MCF 10A (cell line): ENCODE results near the gene AGTRAP. TPM values are rescaled to one million over a fixed set of nuclear protein-coding genes. Genes with fewer than 3 reads are reported as not detected.

Experiments used
- BruUV-seq: library from RNA; stranded (reverse); fragments of 400-500 nt; replicated peaks from 2 replicates; lab custom pipeline; 2021; lab: Mats Ljungman, UMichigan
- CTCF ChIA-PET: fragments of 300-600 bp; sonication (Branson Sonifier 250); formaldehyde crosslinking; extraction: SDS; loops from one replicate; lab custom pipeline; 2021; ENCODE audit warnings: antibody characterized with exemption, inconsistent platforms; lab: Yijun Ruan, JAX
- POLR2A ChIA-PET: fragments of 300-600, 350-650 bp; sonication (Branson Sonifier 250); formaldehyde crosslinking; extraction: SDS; loops from one replicate; lab custom pipeline; 2020; ENCODE audit warnings: antibody characterized with exemption, inconsistent platforms; lab: Yijun Ruan, JAX
- DNase-seq: peaks from one replicate; pipeline ENCODE4 v3.0.0-alpha.2; 2018; ENCODE audit not compliant: unreplicated experiment
- H3K27ac Mint-ChIP-seq: one replicate; pipeline ENCODE4 v1.8.0; 2022; ENCODE audit warnings: mild to moderate bottlenecking, low read depth, mixed read lengths; ENCODE audit not compliant: unreplicated experiment
- H3K27me3 Mint-ChIP-seq: one replicate; pipeline ENCODE4 v1.8.0; 2022; ENCODE audit warnings: mixed read lengths; ENCODE audit not compliant: insufficient read depth, unreplicated experiment
- H3K36me3 Mint-ChIP-seq: one replicate; pipeline ENCODE4 v1.8.0; 2022; ENCODE audit warnings: mild to moderate bottlenecking, moderate library complexity, mixed read lengths; ENCODE audit not compliant: insufficient read depth, unreplicated experiment
- H3K4me1 Mint-ChIP-seq: one replicate; pipeline ENCODE4 v1.8.0; 2022; ENCODE audit warnings: mixed read lengths; ENCODE audit not compliant: insufficient read depth, unreplicated experiment
- H3K4me3 Mint-ChIP-seq: one replicate; pipeline ENCODE4 v1.8.0; 2022; ENCODE audit warnings: mild to moderate bottlenecking, moderate library complexity, mixed read lengths; ENCODE audit not compliant: unreplicated experiment
- H3K9me3 Mint-ChIP-seq: one replicate; pipeline ENCODE4 v1.8.0; 2022; ENCODE audit warnings: mixed read lengths; ENCODE audit not compliant: unreplicated experiment
- intact Hi-C: fragments of 100-400 bp; cut with micrococcal nuclease; formaldehyde crosslinking; loops from 2 replicates; pipeline ENCODE4 v1.14.1; 2022
- total RNA-seq: library from RNA; stranded (reverse); gene quantifications from 2 replicates; pipeline ENCODE4 v1.2.3, GENCODE V29; 2022
- TF ChIP-seq, protein P1 (sequence below): fragments of 200-600 bp; IDR thresholded peaks from one replicate; pipeline ENCODE4 v1.8.0; 2022; ENCODE audit warnings: antibody characterized with exemption, mild to moderate bottlenecking; ENCODE audit not compliant: unreplicated experiment

AGTRAP gene
- total RNA-seq, 1 experiment from 2014 or later = 73.1 TPM

DNA sequence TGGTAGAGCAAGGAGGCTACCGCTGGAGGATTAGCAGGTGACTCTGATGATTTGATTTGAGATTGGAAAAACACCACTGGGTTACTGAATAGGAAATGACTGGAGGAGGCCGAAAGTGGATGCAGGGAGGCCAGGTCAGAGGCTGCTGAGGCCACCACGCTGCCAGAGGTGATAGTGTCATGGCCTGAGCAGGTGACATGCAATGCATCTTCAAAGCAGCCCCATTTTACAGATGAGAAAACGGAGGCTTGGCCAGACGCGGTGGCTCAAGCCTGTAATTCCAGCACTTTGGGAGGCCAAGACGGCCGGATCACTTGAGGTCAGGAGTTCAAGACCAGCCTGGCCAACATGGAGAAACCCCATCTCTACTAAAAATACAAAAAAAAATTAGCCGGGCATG is 38.8 kb downstream of the AGTRAP start:
- ChIA-PET CTCF (interaction anchor here (0.9 to 1.5 kb wide), 2 partner anchors 10 to 415 kb away, joined by 3 to 8 read pairs; no protein-coding TSS in a partner anchor), POLR2A (interaction anchor here (0.9 to 1.2 kb wide), 2 partner anchors 13 to 14 kb away, joined by 3 read pairs; no protein-coding TSS in a partner anchor)
- intact Hi-C loops = no loop called here
- Mint-ChIP-seq H3K36me3 (no peaks in the 10 kb centered on the region), H3K9me3 (no peaks in the 10 kb centered on the region), H3K27ac (no peak overlapping the region), H3K4me3 (no peak overlapping the region), H3K27me3 (no peaks in the 10 kb centered on the region), H3K4me1 (no peaks in the 10 kb centered on the region)
- no peak for DNase-seq
- TF ChIP-seq, protein P1, sequence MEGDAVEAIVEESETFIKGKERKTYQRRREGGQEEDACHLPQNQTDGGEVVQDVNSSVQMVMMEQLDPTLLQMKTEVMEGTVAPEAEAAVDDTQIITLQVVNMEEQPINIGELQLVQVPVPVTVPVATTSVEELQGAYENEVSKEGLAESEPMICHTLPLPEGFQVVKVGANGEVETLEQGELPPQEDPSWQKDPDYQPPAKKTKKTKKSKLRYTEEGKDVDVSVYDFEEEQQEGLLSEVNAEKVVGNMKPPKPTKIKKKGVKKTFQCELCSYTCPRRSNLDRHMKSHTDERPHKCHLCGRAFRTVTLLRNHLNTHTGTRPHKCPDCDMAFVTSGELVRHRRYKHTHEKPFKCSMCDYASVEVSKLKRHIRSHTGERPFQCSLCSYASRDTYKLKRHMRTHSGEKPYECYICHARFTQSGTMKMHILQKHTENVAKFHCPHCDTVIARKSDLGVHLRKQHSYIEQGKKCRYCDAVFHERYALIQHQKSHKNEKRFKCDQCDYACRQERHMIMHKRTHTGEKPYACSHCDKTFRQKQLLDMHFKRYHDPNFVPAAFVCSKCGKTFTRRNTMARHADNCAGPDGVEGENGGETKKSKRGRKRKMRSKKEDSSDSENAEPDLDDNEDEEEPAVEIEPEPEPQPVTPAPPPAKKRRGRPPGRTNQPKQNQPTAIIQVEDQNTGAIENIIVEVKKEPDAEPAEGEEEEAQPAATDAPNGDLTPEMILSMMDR = no peak
- BruUV-seq = no TSS peak

DNA sequence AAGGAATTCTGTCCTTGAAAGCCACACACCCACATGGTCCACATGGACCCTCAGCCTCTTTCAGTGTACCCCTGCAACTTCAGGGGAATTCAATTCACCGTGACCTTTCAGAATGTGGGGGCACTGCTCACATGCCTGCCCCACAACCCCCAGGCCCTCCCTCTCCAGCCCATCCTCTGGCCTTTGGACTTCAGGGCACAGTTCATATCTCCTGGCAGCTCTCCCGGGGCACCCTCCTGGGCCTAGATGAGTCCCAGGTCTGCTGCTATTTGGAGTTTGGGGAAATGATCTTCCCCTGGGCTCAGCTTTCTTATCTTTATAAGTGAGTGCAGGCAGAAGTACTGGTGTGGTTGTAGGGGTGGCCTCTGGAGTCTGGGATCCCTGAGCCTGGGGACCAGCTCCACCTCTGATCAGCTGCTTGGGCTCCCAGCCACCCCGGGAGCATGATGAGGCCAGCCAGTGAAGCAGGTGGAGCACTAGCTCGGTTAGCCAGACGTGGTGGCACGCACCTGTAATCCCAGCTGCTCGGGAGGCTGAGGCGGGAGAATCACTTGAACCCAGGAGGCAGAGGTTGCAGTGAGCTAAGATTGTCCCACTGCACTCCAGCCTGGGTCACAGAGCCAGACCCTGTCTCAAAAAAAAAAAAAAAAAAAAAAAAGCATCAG is 41.9 kb downstream of the AGTRAP start:
- no peak overlapping the region for H3K4me3 Mint-ChIP-seq
- TF ChIP-seq, protein P1 = no peak
- no peaks in the 10 kb centered on the region for H3K27me3 Mint-ChIP-seq
- no peak overlapping the region for H3K27ac Mint-ChIP-seq
- BruUV-seq = no TSS peak
- H3K36me3 Mint-ChIP-seq = no peaks in the 10 kb centered on the region
- POLR2A ChIA-PET = no interaction called here
- no peak for DNase-seq
- intact Hi-C loops = no loop called here
- no peaks in the 10 kb centered on the region for H3K4me1 Mint-ChIP-seq
- CTCF ChIA-PET = interaction anchor here (0.6 kb wide), 1 partner anchor 15 kb away, joined by 4 read pairs; no protein-coding TSS in a partner anchor
- no peaks in the 10 kb centered on the region for H3K9me3 Mint-ChIP-seq

DNA sequence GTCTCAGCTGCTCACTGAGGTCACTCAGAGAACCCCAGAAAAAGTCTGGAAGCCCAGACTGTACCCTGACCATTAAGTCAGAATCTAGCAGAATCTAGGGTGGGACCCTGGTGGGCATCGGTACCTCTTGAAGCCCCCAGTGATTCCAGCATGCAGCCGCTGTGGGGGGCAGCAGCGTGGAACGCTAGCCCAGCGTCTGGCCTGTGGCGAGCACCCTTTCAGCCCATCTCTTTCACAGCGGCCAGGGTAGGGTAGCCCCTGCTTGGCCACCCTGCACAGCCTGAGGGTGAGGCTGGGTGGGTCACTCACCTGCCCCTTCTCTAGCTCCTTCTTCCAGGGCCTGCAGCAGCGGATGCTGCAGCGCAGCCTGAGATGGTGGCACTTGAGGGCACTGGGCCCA is 42.4 kb downstream of the AGTRAP start:
- POLR2A ChIA-PET = no interaction called here
- CTCF ChIA-PET = interaction anchor here (0.6 kb wide), 1 partner anchor 14 kb away, joined by 4 read pairs; no protein-coding TSS in a partner anchor
- no peak overlapping the region for H3K4me3 Mint-ChIP-seq
- H3K4me1 Mint-ChIP-seq = no peaks in the 10 kb centered on the region
- DNase-seq = no peak
- no peaks in the 10 kb centered on the region for H3K27me3 Mint-ChIP-seq
- H3K36me3 Mint-ChIP-seq = no peaks in the 10 kb centered on the region
- intact Hi-C loops = no loop called here
- BruUV-seq = no TSS peak
- TF ChIP-seq, protein P1 = no peak
- no peaks in the 10 kb centered on the region for H3K9me3 Mint-ChIP-seq
- H3K27ac Mint-ChIP-seq = no peak overlapping the region

DNA sequence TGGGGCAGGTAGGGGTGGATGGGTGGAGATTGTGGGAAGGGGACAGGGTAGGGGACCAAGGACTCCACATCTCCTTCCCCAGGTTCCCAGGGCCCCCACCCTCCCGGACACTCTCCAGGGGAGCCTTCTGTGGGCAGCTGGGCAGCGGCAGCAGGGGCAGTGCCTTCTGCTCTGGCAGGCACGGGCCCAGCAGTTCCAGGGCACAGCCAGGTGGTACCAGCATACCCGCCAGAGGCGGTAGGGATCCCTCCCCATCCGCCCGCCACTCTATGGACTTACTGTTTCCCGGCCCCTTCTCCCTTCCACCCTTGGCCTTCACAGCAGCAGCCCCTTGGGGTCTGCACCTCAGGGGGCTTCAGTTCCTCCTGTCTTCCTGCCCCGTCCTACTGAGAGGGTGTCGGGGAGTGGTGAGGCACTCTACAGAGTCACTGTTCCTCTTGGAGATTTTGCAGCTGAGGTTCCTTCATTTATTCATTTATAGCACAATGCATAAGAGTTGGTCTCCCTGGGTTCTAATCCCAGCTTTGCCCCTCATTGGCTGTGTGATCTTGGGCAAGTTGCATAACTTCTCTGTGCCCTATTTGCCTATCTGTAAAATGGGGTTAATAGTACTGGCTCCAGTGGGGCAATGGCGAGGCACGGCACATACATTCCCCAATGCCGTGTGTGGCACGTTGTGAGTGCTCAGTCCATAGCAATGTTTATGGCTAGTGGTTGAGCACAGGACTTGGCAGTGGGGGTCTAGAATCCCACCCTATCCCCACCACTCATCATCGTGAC is 43.1 kb downstream of the AGTRAP start:
- no peaks in the 10 kb centered on the region for H3K4me1 Mint-ChIP-seq
- TF ChIP-seq, protein P1 = no peak
- ChIA-PET CTCF (interaction anchor here (1.0 kb wide), 1 partner anchor 537 kb away, joined by 3 read pairs; no protein-coding TSS in a partner anchor), POLR2A (no interaction called here)
- DNase-seq = no peak
- no peaks in the 10 kb centered on the region for H3K27me3 Mint-ChIP-seq
- H3K4me3 Mint-ChIP-seq = no peak overlapping the region
- H3K27ac Mint-ChIP-seq = no peak overlapping the region
- H3K9me3 Mint-ChIP-seq = no peaks in the 10 kb centered on the region
- H3K36me3 Mint-ChIP-seq = no peaks in the 10 kb centered on the region
- intact Hi-C loops = no loop called here
- BruUV-seq = no TSS peak
